CD4-positive, alpha-beta T cell (primary cell): ENCODE results near the gene LAMTOR1. TPM values are rescaled to one million over a fixed set of nuclear protein-coding genes. Genes with fewer than 3 reads are reported as not detected.

Experiments used
- ATAC-seq: fragments of 200-7000 bp; cut with Tn5 transposase; one replicate; pipeline ENCODE4 v1.10.0; 2022; ENCODE audit warnings: mild to moderate bottlenecking; ENCODE audit not compliant: poor library complexity
- CTCF ChIA-PET: fragments of 350-600 bp; sonication (Branson Sonifier 250); formaldehyde crosslinking; loops from one replicate; lab custom pipeline; 2021; ENCODE audit warnings: antibody characterized with exemption, inconsistent platforms; lab: Charles Lee
- POLR2A ChIA-PET: fragments of 350-600 bp; sonication (Branson Sonifier 250); formaldehyde crosslinking; loops from one replicate; lab custom pipeline; 2021; ENCODE audit warnings: antibody characterized with exemption, inconsistent platforms; lab: Charles Lee
- DNase-seq, 14 experiments: peaks; one replicate each; pipeline ENCODE4 v3.0.0-alpha.2; 2013 to 2020; ENCODE audit warnings: mixed read lengths in 2 of 14
- H3K27ac ChIP-seq, 2 donors: one replicate each; pipeline versions ENCODE4 v1.5.1 to v1.7.0; 2013; ENCODE audit warnings: low read length in 2 of 2, low read depth in 1 of 2, mild to moderate bottlenecking in 1 of 2
- H3K27me3 ChIP-seq, 2 experiments: 1 replicate in 1 of 2; 2 replicates in 1 of 2; pipeline versions ENCODE4 v1.6.1 to v1.7.0; 2013; ENCODE audit warnings: low read length in 2 of 2, control low read depth in 1 of 2, mild to moderate bottlenecking in 1 of 2, moderate library complexity in 1 of 2; ENCODE audit not compliant: insufficient read depth in 2 of 2, control insufficient read depth in 1 of 2
- H3K36me3 ChIP-seq: one replicate; pipeline ENCODE4 v1.6.1; 2013; ENCODE audit warnings: low read length, control low read depth; ENCODE audit not compliant: insufficient read depth
- H3K4me1 ChIP-seq: one replicate; pipeline ENCODE4 v1.6.1; 2013; ENCODE audit warnings: low read length, control low read depth; ENCODE audit not compliant: insufficient read depth
- H3K4me3 ChIP-seq: one replicate; pipeline ENCODE4 v1.5.1; 2013; ENCODE audit warnings: mild to moderate bottlenecking, low read length, moderate library complexity
- H3K9me3 ChIP-seq, 2 experiments: 1 replicate in 1 of 2; 2 replicates in 1 of 2; pipeline versions ENCODE4 v1.6.1 to v1.7.0; 2013; ENCODE audit warnings: low read length in 2 of 2, mild to moderate bottlenecking in 2 of 2, control low read depth in 1 of 2, moderate library complexity in 1 of 2; ENCODE audit not compliant: control insufficient read depth in 1 of 2, insufficient read depth in 1 of 2
- H3K27ac Mint-ChIP-seq: one replicate; pipeline ENCODE4 v1.8.0; 2020; ENCODE audit warnings: mixed read lengths
- H3K27me3 Mint-ChIP-seq: one replicate; pipeline ENCODE4 v1.8.0; 2021; ENCODE audit warnings: mixed read lengths
- H3K36me3 Mint-ChIP-seq: one replicate; pipeline ENCODE4 v1.8.0; 2021; ENCODE audit warnings: low read depth, mixed read lengths
- H3K4me1 Mint-ChIP-seq: one replicate; pipeline ENCODE4 v1.8.0; 2021; ENCODE audit warnings: low read depth, mixed read lengths
- H3K4me3 Mint-ChIP-seq: one replicate; pipeline ENCODE4 v1.8.0; 2020; ENCODE audit warnings: mild to moderate bottlenecking, mixed read lengths
- H3K9me3 Mint-ChIP-seq: one replicate; pipeline ENCODE4 v1.8.0; 2020; ENCODE audit warnings: mixed read lengths
- intact Hi-C, 2 experiments: fragments of 100-400 bp; cut with DNase I in 1 of 2; cut with micrococcal nuclease in 1 of 2; formaldehyde crosslinking; loops; one replicate each; pipeline versions ENCODE4 v1.15.1 to v1.9.0; 2023 to 2025; cut with DNase I, micrococcal nuclease
- polyA plus RNA-seq, 2 donors: library from polyadenylated mRNA; unstranded; fragments of 120-200 nt; gene quantifications; one replicate each; pipeline ENCODE4 v1.2.1, GENCODE V29; 2013
- total RNA-seq, 174 experiments: library from RNA in 2 of 174; stranded (reverse) in 2 of 174; gene quantifications; one replicate each; pipeline ENCODE4 v1.2.3 and lab custom pipeline; 2021 to 2026
- TF ChIP-seq, protein P1 (sequence below): fragments of 200-600 bp; IDR thresholded peaks from one replicate; pipeline ENCODE4 v1.8.0; 2022; ENCODE audit warnings: antibody characterized with exemption, mild to moderate bottlenecking

Gene LAMTOR1
- total RNA-seq (10 to 100 TPM; 29.5 to 30.4 TPM), total RNA-seq (lab: John Stamatoyannopoulos, UW) (16.0 to 71.4 (median 46.2) reads per million in 172 experiments)
- 91.3 TPM for polyA plus RNA-seq (2013, experiment 1 of 2)
- 79.4 TPM for polyA plus RNA-seq (2013, experiment 2 of 2)

DNA sequence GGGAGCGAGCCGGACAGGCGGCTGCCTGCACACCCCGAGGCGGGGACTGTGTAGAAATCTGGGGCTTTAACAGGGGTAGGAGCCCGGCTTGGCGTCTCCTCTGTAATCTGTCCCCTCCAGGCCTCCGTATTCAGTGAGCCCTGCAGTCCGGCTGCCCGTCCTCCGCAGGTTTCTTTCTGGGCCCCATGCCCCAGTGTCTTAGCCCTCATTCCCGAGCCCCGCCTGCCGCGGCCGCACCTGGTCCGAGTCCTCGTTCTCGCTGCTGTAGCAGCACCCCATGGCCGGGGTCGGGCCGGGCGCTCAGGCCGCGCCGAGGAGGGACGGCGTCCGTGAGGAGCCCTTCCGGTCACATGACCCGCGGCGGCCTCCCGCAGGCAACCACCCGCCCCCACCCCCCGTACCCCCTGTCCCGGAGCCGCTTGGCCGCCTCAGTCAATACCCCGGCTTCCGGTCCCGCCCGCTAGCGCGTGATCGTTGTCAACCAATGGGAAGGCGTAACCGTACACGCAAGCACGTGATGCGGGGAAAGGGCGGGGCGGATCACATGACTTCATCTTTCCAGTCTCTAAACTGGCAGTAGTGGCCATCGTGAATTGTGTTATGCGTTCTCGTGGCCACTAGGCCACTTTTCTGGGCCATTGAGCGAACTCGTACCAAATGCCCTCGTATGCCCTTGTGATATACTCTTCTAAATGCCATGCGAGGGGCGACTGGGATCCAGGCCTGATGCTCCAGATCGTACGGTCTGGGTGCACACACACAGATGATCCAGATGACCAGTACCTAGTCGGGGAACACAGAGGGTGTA is at the start of gene LAMTOR1:
LAMTOR1 (minus strand) TSS at position 352 of the 808 bp plus-strand sequence; CDS start at position 279, 73 bp downstream.
- Mint-ChIP-seq H3K4me3 (peak within 1 kb of the TSS; percentile 91), H3K36me3 (peaks cover 57% of the 10 kb centered on the region), H3K4me1 (peaks cover 49% of the 10 kb centered on the region), H3K27ac (peak within 1 kb of the TSS; percentile 98), H3K27me3 (no peaks in the 10 kb centered on the region), H3K9me3 (no peaks in the 10 kb centered on the region)
- CTCF ChIA-PET: interaction anchor here (3.8 to 8.4 kb wide), 2 partner anchors 12 to 78 kb away, joined by 21 to 33 read pairs; no protein-coding TSS in a partner anchor
- peaks cover 34% of the 10 kb centered on the region for H3K4me1 ChIP-seq
- TF ChIP-seq, protein P1, sequence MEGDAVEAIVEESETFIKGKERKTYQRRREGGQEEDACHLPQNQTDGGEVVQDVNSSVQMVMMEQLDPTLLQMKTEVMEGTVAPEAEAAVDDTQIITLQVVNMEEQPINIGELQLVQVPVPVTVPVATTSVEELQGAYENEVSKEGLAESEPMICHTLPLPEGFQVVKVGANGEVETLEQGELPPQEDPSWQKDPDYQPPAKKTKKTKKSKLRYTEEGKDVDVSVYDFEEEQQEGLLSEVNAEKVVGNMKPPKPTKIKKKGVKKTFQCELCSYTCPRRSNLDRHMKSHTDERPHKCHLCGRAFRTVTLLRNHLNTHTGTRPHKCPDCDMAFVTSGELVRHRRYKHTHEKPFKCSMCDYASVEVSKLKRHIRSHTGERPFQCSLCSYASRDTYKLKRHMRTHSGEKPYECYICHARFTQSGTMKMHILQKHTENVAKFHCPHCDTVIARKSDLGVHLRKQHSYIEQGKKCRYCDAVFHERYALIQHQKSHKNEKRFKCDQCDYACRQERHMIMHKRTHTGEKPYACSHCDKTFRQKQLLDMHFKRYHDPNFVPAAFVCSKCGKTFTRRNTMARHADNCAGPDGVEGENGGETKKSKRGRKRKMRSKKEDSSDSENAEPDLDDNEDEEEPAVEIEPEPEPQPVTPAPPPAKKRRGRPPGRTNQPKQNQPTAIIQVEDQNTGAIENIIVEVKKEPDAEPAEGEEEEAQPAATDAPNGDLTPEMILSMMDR: peak; percentile 36
- POLR2A ChIA-PET: interaction anchor here (1.1 to 4.3 kb wide), 4 partner anchors 9 to 175 kb away, joined by 4 to 19 read pairs (median 8); partner anchors contain the start of genes ANAPC15, RNF121 and XNDC1N
- H3K9me3 ChIP-seq: no peaks in the 10 kb centered on the region
- H3K4me3 ChIP-seq: peak within 1 kb of the TSS; percentile 93
- intact Hi-C loops: loop anchor here (1.0 to 10.0 kb wide), 3 partner anchors 9 to 308 kb away; partner anchors contain the start of genes ANAPC15 (in 2 of the 2), LRRC51 (in 1 of the 2) and NUMA1 (in 1 of the 2)
- peak; percentile 95 for ATAC-seq
- H3K36me3 ChIP-seq: peaks cover 26% of the 10 kb centered on the region
- peak within 1 kb of the TSS; percentile 88 to 93 for H3K27ac ChIP-seq
- DNase-seq: peak; percentile 94 to 98 (median 97)
- no peaks in the 10 kb centered on the region for H3K27me3 ChIP-seq

DNA sequence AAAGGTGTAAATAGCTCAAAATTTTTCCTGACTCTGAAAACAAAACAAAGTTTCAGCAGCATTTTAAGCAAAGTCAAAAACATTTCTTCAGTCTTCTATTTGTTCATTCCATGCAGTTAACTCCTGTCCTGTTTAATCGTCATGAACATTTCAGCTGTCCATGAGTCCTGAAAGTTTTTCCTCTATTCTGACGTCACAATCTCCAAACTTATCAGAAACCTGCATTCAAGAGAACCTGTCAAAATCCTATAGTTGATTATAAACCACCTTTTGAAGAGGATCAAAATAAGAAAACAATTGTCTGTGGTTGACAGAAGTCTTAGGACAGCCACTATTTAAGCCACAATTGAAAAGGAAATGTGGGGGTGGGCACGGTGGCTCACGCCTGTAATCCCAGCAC is 47.8 kb upstream of the LAMTOR1 start:
- ATAC-seq (no peak), DNase-seq (no peak)
- TF ChIP-seq, protein P1: no peak
- intact Hi-C loops: no loop called here
- H3K36me3 Mint-ChIP-seq: no peaks in the 10 kb centered on the region
- no peaks in the 10 kb centered on the region for H3K27me3 Mint-ChIP-seq
- H3K27ac Mint-ChIP-seq: no peak overlapping the region
- no peaks in the 10 kb centered on the region for H3K4me1 Mint-ChIP-seq
- no peak overlapping the region for H3K4me3 ChIP-seq
- H3K4me1 ChIP-seq: no peaks in the 10 kb centered on the region
- no peaks in the 10 kb centered on the region for H3K9me3 ChIP-seq
- no peaks in the 10 kb centered on the region for H3K27me3 ChIP-seq
- H3K27ac ChIP-seq: no peak overlapping the region
- H3K4me3 Mint-ChIP-seq: no peak overlapping the region
- no peaks in the 10 kb centered on the region for H3K9me3 Mint-ChIP-seq
- CTCF ChIA-PET: interaction anchor here (1.1 kb wide), 1 partner anchor 126 kb away, joined by 3 read pairs; no protein-coding TSS in a partner anchor
- POLR2A ChIA-PET: no interaction called here
- no peaks in the 10 kb centered on the region for H3K36me3 ChIP-seq

DNA sequence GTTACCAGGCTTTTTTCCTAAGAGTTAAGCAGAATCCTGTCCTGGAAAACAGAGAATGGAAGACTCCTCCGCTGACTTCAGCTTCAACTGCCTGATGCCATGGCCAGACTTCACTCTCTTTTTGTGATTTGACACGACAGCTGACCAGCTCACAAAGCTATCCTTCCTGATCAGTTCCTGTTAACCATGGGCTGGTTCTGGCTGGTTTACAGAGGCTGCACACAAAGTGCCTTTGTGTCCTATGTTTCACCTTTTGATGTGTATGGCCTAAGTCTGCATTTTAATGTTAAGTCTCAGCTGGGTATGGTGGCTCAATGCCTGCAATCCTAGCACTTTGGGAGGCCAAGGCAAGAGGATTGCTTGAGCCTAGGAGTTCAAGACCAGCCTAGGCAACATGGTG is 43.5 kb upstream of the LAMTOR1 start:
- POLR2A ChIA-PET: no interaction called here
- TF ChIP-seq, protein P1: no peak
- intact Hi-C loops: no loop called here
- Histone ChIP-seq H3K9me3 (no peaks in the 10 kb centered on the region), H3K27ac (no peak overlapping the region), H3K4me3 (no peak overlapping the region), H3K36me3 (no peaks in the 10 kb centered on the region), H3K27me3 (no peaks in the 10 kb centered on the region), H3K4me1 (no peaks in the 10 kb centered on the region)
- DNase-seq: no peak
- no peak overlapping the region for H3K4me3 Mint-ChIP-seq
- no peak overlapping the region for H3K27ac Mint-ChIP-seq
- CTCF ChIA-PET: interaction anchor here (1.1 kb wide), 1 partner anchor 56 kb away, joined by 4 read pairs; no protein-coding TSS in a partner anchor
- H3K36me3 Mint-ChIP-seq: no peaks in the 10 kb centered on the region
- ATAC-seq: no peak
- H3K9me3 Mint-ChIP-seq: no peaks in the 10 kb centered on the region
- peaks cover 6% of the 10 kb centered on the region for H3K27me3 Mint-ChIP-seq
- H3K4me1 Mint-ChIP-seq: no peaks in the 10 kb centered on the region
